GM18909 (cell line): ENCODE results near the gene KCND3.

Experiments
- ATAC-seq: cut with Tn5 transposase; IDR thresholded peaks from one replicate; pipeline ENCODE4 v1.9.1; 2021; ENCODE audit warnings: mild to moderate bottlenecking; ENCODE audit not compliant: unreplicated experiment, poor library complexity

Gene KCND3

DNA sequence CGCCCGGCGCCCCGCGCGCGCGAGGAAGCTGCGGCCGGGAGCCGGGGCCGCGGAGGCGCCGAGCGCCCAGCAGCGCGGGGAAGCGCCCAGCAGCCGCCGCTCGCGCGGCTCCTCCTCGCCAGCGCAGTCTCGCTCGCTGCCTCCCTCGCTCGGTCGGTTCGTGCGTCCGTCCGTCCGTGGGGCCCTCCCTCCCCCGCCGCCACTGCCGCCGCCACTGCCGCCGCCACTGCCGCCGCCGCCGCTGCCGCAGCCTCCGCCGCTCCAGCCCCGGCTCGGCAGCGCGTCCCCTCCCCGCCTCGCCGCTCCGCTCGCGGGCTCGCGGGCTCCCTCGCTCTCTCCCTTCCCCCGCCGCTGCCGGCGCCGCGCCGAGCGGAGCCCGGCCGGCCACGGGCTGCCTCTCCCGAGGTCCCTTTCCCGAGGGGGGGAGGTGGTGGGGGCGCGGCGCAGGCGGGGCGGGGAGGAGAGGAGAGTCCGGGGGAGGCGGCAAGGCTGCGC, at the start of gene KCND3:
KCND3 (minus strand) TSS at position 138 of the 495 bp plus-strand sequence.
- ATAC-seq, result no peak

DNA sequence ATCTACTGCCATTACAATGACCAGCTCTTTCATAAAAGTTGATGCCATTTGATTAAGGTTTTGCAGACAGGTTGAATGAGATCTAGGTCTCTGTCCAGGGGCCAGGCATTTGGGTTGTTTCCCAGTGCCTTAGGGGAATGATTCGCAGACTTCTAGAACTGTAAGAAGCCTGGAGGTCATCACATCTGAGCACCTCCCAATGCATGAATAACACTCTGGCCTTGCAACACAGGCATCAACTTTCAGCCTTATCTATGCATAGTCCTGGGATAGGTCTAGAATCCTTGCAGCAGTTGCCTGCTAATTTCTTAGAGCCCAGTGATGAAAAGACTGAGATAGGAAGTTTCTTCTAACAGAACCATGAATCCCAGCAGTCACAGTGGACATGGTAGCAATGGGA, 44.8 kb upstream of the KCND3 start:
- no peak for ATAC-seq

DNA sequence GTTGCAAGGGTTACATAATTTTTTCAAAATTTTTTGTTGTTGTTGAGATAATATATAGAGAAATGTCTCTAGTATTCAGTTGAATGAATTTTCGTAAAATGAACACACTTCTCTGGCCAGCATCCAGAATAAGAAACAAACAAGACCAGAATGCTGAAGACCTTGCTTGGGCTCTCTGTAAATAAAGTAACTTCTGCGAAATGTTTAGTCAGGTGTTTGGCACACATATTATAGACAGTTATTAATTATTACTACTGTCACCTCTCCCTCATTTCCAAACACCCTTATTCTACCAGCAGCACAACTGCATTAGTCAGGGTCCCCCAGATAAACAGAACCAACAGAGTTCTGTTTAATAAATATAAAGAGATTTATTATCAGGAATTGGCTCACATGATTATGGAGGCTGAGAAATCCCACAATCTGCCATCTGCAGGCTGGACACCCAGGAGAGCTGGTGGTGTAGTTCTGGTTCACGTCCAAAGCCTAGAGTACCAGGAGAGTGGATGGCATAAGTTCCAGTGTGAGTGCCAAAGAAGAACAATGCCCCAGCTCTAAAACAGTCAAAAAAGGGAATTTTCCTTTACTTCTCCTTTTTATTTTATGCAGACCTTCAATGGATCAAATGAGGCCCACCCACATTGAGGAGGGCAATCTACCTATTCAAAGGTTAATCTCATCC, 44.1 kb upstream of the KCND3 start:
- no peak for ATAC-seq

DNA sequence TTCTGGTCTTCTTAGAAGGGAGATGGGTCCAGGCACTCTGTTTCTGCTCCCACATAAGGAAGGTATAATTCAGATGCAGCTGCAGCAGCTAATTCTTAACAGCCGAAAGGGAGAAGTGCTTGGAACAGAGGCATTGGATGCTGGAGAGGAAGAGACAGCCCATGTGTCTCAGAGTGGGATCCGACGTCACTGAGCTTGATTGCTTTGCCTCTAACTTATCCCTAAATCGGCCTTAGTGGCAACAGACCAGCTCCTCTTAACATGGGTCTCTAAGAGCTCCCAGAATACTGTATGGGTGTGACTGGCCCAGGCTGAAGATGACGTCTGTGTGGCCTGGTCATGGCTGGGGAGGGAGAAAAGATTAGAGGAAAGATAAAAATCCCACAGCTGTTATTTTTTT, 40.7 kb upstream of the KCND3 start:
- no peak for ATAC-seq

DNA sequence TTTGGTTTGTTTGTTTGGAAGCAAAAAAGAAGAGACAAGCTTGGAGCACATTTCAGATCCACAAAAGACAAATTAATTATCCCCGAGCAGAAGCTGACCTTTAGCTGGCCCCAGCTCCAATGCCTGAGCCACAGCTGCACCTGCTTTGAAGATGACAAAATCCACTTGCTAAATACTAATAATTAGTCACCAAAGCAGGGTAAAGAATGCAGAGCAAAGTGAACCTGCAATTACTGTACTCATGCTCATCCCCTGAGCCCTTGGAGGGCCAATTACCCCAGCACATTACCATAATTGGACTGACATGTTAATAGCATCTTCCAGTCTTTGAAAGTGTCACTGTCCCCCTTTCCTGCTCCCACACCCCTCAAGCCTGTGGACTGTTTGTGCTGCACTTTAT, 38.2 kb upstream of the KCND3 start:
- no peak for ATAC-seq

DNA sequence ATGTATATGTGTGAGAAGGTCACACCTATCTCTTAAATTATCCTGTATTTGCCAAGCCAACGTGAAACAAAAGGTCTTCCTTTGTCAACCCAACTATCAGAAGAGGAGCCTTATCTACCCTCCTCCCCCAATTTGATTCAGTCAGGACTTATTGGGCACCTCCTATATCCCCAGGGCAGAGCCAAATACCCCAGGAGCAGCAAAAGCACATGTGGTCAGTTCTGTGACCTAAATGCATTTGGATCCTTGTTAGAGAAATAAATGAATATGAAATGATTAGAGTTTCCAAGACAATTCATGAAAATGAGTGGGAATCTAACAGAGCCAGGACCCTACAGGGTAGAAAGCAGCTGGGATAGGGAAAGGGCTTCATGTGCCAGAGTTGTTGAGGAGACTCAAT, 37.0 kb upstream of the KCND3 start:
- no peak for ATAC-seq

DNA sequence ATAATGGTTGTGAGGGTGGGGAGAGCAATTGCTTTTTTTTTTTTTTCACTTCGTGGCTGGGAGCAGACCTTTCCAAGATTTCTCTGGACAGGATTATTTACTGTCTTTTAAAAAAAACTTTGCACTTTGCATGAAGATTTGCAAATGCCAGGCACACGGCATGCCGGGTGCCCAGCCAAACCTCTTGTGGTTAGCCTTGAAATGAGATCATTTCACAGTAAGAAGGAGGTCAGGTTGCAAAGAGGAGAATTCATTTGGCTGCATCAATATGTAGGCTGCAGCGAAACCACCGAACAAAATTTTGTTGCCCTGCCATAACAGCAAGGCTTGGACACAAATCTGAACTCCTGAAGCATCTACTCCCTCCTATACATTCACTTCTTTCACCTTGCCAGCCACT, 36.5 kb upstream of the KCND3 start:
- ATAC-seq, result no peak

DNA sequence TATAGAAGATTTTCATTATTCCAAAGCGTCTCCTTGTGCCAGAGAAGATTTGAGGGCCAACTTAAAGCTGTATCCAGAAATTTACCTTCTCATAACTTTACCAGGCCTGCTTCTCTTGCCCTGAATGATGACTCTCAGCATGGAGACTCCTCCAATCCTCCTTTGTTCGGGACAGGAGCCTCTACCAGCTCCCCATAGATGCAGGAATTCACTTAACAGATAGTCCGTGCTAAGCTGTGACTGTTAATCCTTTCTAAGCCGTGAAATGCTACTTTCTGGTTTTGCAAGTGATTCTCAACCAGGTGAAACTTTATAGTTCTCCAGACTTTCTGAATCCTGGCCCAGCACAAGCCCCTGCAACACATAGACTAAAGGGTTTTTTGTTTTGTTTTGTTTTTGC, 31.8 kb upstream of the KCND3 start:
- no peak for ATAC-seq

DNA sequence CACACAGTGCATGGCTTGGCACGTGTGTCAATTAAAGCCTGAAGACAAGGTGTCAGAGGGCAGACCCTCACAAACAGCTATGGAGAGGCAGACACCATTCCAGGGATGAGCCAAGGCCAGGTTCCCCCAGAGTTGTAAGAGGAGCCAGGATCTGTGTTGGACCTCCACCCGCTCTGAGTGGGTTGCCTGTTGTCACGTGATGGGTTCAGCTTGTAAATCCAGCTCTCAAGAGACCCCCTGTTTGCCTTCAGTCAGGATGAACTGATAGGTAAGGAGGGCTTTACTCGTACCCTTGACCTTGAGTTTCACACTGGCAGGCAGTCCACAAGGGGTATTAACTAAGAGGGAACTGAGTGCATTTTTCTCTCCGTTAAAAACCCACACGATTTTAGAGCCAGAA, 27.7 kb upstream of the KCND3 start:
- ATAC-seq, result no peak

DNA sequence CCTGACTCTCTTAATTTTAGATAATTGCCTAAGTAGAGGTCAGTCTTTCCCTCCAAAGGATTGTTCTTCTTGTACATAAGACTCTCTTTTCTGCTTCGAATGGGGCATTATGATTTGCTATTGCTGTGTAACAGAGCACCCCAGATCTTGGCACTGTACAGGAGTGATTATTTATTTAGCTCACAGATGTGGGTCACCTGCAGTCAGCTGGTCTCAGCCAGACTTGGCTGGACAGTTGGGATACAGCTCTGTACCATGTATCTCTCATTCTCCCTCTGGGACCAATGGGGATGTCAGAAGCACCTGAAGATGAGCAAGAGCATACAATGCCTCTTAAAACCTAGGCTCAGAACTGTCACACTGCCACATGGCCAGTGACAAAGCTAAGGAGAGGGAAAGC, 23.4 kb upstream of the KCND3 start:
- no peak for ATAC-seq

DNA sequence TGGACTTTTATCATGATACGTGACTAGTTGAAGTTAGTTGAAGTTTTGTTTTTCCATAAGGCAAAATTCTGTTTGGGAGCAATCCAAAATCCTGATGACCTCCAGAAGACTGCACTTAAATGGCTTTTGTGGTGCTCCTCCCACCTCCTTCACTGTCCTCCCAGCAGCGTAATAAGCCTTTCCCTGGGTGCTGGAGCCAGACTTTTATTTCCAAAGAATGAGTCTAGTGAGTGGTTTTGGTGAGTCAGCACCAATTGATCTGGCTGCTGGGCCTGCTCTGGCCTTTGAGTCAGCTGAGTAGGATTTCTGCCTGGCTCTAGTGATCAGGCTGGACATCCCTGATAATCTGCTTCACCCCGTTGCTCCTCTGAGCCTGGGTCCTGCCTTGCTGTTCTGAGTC, 21.7 kb upstream of the KCND3 start:
- no peak for ATAC-seq

DNA sequence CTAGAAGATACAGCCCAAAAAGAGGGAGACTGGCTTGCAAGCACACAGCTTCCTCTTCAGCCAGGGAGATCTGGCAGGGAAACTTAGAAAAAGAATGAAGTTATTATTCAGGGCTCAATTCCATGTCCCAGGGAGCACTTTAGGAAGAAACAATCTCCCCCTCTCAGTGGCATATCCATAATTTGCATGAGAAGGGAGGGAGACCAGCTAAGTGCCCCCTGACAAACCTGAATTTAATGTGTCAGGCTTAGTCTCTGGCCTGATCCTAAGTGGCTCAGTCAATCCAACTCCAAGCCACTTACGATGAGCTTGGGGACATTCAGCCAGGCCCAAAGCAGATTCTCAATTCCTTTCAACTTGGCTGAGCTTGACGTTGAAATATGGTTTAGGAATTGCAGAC, 17.7 kb upstream of the KCND3 start:
- no peak for ATAC-seq

DNA sequence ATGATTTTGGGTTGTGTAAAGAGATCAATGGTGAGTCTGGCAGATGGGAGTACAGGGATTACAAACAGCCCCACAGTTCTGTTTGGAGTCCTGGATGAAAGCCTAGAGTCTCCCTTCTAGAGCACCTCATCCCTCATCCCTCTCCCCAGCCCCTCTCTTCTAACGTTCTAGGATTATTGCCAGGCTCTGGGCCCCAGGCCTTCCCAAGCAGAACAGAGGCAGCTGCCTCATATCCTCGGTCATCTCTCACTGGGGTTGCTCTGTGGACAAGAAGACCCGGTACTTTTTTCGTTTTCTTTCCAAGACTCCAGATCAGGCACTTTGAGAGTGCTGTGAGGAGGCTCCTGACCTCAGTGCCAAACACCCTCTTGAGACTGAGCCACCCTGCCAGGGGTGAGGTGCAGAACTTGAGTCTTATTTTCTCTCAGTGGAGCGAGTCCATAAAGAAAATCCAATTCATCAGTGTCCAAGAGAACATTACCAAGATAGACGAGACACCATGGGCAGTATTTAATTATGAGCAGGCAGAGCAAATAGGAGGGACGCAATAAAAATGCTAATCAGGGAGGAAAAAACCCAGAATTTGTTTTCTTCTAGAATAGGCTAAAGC, 17.1 kb upstream of the KCND3 start:
- no peak for ATAC-seq

DNA sequence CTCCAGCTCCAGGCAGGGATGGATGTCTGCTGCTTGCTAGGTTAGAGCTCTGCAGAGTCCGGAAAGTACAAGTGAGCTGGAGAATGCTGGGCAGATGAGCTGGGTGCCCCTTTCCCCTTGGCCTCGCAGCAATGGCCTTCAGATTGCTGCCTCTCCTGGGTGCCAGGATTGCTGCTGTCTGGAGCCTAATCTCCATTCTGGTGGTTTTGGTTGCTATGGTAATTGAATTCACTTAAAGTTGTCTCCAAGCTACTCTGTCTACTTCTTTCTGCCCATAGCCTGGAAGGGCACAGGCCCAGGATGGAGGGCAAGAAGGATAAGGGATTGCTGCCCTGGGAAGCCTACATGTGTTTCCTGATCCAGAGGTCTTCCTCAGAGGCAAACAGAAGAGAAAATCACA, 14.6 kb upstream of the KCND3 start:
- ATAC-seq, result no peak

DNA sequence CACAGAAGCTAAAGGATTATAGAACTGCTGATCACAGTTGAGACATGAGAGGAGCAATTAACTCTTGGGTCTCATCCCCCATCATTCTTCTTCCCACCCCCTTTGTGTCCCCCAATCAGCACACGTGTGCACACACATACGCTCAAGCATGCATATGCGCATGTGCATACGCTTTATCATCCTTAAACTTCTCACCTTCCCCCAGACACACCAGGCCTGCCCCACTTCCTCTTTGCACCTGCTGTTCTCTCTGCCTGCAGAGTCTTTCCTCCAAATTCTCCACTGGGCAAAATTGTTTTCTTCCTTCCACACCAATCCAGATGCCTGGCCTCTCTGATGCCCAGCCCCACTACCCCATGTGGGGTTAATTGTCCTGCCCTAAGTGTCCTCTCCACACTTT, 13.0 kb upstream of the KCND3 start:
- no peak for ATAC-seq

DNA sequence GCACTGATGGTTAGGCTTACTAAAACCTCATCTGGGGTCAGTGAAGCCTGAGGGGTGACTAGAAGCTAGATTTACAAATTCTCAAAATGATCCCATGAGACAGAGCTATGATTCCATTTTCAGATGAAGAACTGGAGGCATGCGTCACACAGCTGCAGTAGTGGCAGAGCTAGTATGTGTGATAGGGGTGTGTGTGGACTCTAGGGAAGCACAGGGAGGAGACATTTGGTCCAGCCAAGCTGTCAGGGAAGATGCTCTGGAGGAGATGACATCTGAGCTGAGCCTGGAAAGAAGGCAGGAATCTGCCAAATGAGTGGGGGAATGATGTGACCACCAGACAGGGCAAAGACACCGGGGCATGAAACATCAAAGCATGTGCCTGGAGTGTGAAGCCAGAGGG, 12.0 kb upstream of the KCND3 start:
- ATAC-seq, result no peak

DNA sequence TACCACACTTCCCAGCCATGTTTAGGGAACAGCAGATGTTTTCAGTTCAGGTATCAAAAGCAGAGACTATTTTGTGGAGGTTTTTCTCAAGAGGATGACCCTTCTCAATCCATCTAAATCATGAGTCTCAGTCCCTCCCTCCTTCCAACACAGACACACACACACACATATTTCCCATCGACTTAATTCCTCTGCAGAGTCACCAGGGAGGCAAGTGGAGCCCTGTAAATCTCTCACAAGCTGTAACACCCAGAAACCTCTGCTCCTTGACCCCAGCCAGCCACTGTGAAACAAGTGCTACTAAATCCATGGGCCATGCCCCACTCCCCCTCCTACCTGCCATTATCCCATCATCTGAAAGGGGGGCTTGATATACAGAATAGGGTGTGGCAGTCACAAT, 10.6 kb upstream of the KCND3 start:
- ATAC-seq, result no peak

DNA sequence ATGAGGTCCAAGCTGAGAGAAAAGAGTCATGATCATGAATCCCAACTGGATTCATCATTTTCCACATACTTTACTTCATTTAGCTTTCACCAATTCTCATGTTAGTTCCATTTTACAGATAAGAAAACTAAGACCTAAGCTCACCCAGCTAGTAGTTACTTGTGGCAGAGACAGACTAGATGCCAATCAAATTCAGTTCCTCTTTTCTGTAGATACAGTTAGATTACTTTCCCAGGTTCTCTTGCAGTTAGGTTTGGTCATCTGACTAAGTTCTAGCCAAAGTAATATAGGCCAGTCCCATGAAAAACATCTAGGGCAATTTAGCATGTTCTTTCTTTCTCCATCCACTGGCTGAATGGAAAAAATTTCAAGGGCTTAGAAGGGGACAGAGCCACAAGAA, 8.9 kb upstream of the KCND3 start:
- ATAC-seq, result no peak

DNA sequence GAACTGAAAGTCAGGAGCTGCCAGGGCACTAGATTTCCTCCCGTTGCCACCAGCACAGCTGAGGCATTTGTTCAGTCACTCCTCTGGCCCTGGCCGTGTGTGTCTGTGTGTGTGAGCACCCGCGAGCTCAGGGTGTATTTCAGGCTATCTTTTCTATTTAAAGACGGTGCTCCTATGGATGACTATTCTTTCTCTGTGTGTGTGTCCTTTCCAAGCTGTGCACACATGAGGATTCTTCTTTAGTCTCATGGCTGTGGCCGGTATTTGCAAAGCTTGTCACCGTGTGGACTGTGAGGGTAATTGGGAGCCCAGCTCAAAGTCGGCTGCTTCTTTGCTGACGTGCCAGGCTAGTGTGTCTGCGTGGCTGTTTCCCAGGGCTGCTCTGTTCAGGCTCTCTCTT, 3.0 kb upstream of the KCND3 start:
- no peak for ATAC-seq

DNA sequence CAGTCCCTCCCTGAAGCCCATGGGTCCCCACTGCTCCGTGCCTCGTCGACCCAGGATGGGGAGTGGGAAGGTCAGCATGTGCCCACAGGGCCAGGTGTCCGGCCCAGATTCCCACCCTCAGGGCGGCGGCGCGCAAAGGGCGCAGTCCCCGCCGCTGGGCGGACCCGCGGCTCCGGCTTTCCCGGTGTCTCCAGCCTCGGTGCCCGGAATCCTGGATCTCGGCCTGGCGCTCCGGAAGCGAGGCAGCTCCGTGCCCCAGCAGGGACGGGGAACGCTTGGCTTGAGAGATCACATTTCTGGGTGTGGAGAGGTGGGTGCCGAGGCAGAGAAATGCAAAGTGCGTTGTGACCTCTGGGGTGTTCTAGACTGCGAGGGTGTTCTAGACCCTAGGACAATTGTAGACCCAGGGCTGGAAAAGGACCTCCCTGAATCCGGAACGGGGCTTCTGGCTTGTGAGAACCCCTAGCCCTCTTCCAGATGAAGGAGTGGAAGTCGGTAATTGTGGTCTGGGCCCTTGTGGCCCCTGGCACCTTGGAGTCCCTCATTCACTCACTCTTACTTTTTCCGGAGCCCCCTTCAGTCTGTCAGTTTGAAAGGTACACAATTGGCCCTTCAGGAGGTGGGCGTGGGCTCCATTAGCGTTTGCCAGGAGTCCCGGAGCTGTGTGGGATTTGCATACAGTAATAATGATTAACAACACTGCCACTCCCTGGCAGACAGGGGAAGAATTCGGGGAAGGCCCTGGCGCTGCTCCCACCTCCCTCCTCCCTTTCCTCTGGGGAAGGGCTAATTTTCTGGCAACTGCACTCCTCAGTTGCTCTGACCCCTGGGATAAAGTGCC, 1.6 kb upstream of the KCND3 start:
- ATAC-seq, result no peak
